Astrocyte (in vitro differentiated cells and primary cell): Measurements from ENCODE around the gene PRSS12.

Source experiments
- EZH2 ChIP-seq: IDR thresholded peaks from 2 replicates; pipeline ENCODE4 v1.6.1; 2012; ENCODE audit warnings: mild to moderate bottlenecking, low read length, inconsistent platforms; ENCODE audit not compliant: insufficient read depth
- TF ChIP-seq, protein P1 (sequence below): IDR thresholded peaks from 2 replicates; pipeline ENCODE4 v1.5.1; 2011; ENCODE audit warnings: low read depth, mild to moderate bottlenecking, inconsistent platforms, low read length, moderate library complexity; ENCODE audit not compliant: insufficient read depth

DNA sequence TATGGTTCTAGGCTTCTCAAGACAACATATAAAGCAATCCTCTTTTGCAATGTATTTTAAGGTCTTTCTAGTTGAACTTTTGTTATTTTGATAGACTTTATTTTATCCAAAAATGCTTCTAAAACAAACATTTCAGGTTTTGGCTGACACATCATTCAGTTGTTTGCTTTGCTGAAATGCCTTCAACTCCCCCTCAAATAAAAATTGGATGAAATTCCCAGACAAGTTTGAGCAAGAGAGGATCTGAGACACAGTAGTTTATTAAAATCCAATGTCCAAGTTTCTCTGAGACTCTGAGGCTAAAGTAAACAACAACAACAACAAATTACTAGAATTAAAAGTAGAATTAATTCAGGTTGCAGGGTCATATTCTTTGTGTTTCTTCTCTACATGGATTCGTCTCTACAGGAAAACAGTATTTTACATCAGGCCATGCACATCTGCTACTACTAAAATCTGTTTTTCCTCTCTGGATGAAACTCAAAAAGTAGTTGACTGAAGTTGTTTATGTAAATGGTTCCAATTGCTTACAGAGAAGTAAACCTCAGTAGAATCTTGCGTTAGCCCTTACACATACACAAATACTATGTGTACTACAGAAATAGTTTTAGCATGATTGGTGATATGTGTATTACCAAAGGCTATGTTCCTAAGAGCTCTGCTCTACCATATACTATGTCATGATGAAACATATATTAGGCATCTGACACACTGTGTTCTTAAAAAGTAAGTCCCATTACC lies 64.9 kb downstream of the PRSS12 start:
- no peak for TF ChIP-seq EZH2
- TF ChIP-seq, protein P1, sequence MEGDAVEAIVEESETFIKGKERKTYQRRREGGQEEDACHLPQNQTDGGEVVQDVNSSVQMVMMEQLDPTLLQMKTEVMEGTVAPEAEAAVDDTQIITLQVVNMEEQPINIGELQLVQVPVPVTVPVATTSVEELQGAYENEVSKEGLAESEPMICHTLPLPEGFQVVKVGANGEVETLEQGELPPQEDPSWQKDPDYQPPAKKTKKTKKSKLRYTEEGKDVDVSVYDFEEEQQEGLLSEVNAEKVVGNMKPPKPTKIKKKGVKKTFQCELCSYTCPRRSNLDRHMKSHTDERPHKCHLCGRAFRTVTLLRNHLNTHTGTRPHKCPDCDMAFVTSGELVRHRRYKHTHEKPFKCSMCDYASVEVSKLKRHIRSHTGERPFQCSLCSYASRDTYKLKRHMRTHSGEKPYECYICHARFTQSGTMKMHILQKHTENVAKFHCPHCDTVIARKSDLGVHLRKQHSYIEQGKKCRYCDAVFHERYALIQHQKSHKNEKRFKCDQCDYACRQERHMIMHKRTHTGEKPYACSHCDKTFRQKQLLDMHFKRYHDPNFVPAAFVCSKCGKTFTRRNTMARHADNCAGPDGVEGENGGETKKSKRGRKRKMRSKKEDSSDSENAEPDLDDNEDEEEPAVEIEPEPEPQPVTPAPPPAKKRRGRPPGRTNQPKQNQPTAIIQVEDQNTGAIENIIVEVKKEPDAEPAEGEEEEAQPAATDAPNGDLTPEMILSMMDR: no peak
